ENCODE results near the gene APBA1. TPM values are rescaled to one million over a fixed set of nuclear protein-coding genes. Genes with fewer than 3 reads are reported as not detected.

The APBA1 gene
- total RNA-seq, 1 experiment from 2014 or later, result not detected

- Histone ChIP-seq H3K27ac (ENCODE audit: low read length) (no peak overlapping the region), H2AFZ (ENCODE audit: low read length) (no peak overlapping the region), H3K4me3 (ENCODE audit: low read length) (no peak overlapping the region), H3K27me3 (ENCODE audit: low read length) (no peaks in the 10 kb centered on the region), H4K20me1 (ENCODE audit: insufficient read depth, low read depth, low read length) (no peaks in the 10 kb centered on the region), H3K4me2 (ENCODE audit: low read depth, low read length, poor library complexity, severe bottlenecking) (no peak overlapping the region), H3K9ac (ENCODE audit: low read length) (no peak overlapping the region), H3K9me2 (replicated peaks; ENCODE audit: insufficient read depth, low read length) (no peaks in the 10 kb centered on the region), H3K4me1 (ENCODE audit: low read length) (no peaks in the 10 kb centered on the region), H3K36me3 (ENCODE audit: insufficient read depth, low read length) (no peaks in the 10 kb centered on the region), H3K9me3 (ENCODE audit: low read length) (no peaks in the 10 kb centered on the region), H3K79me2 (ENCODE audit: low read length) (no peaks in the 10 kb centered on the region)
- DNase-seq, result no peak
Observed at GRCh38 chr9:69564557-69564956, 107.6 kb downstream of the APBA1 start.

GRCh38 chr9:69559126-69559525 lies 113.0 kb downstream of the APBA1 start:
- Histone ChIP-seq H3K27me3 (ENCODE audit: low read length) (no peaks in the 10 kb centered on the region), H3K9me2 (replicated peaks; ENCODE audit: insufficient read depth, low read length) (no peaks in the 10 kb centered on the region), H3K36me3 (ENCODE audit: insufficient read depth, low read length) (no peaks in the 10 kb centered on the region), H3K4me3 (ENCODE audit: low read length) (no peak overlapping the region), H3K4me1 (ENCODE audit: low read length) (no peaks in the 10 kb centered on the region), H3K9ac (ENCODE audit: low read length) (no peak overlapping the region), H3K79me2 (ENCODE audit: low read length) (no peaks in the 10 kb centered on the region), H4K20me1 (ENCODE audit: insufficient read depth, low read depth, low read length) (no peaks in the 10 kb centered on the region), H3K4me2 (ENCODE audit: low read depth, low read length, poor library complexity, severe bottlenecking) (no peak overlapping the region), H3K9me3 (ENCODE audit: low read length) (no peaks in the 10 kb centered on the region), H2AFZ (ENCODE audit: low read length) (no peak overlapping the region), H3K27ac (ENCODE audit: low read length) (no peak overlapping the region)
- DNase-seq, result no peak

GRCh38 chr9:69556707-69557106 lies 115.5 kb downstream of the APBA1 start:
- H3K9me3 ChIP-seq (ENCODE audit: low read length), result no peaks in the 10 kb centered on the region
- H3K9me2 ChIP-seq (replicated peaks; ENCODE audit: insufficient read depth, low read length), result no peaks in the 10 kb centered on the region
- no peak for DNase-seq
- no peak overlapping the region for H2AFZ ChIP-seq (ENCODE audit: low read length)
- no peaks in the 10 kb centered on the region for H3K27me3 ChIP-seq (ENCODE audit: low read length)
- H3K79me2 ChIP-seq (ENCODE audit: low read length), result no peaks in the 10 kb centered on the region
- no peaks in the 10 kb centered on the region for H4K20me1 ChIP-seq (ENCODE audit: insufficient read depth, low read depth, low read length)
- H3K4me2 ChIP-seq (ENCODE audit: low read depth, low read length, poor library complexity, severe bottlenecking), result no peak overlapping the region
- no peaks in the 10 kb centered on the region for H3K36me3 ChIP-seq (ENCODE audit: insufficient read depth, low read length)
- H3K4me1 ChIP-seq (ENCODE audit: low read length), result no peaks in the 10 kb centered on the region
- H3K4me3 ChIP-seq (ENCODE audit: low read length), result no peak overlapping the region
- no peak overlapping the region for H3K9ac ChIP-seq (ENCODE audit: low read length)
- no peak overlapping the region for H3K27ac ChIP-seq (ENCODE audit: low read length)

- Histone ChIP-seq H4K20me1 (ENCODE audit: insufficient read depth, low read depth, low read length) (no peaks in the 10 kb centered on the region), H3K27ac (ENCODE audit: low read length) (no peak overlapping the region), H3K9me2 (replicated peaks; ENCODE audit: insufficient read depth, low read length) (no peaks in the 10 kb centered on the region), H3K79me2 (ENCODE audit: low read length) (no peaks in the 10 kb centered on the region), H3K27me3 (ENCODE audit: low read length) (no peaks in the 10 kb centered on the region), H3K9me3 (ENCODE audit: low read length) (no peaks in the 10 kb centered on the region), H3K4me3 (ENCODE audit: low read length) (no peak overlapping the region), H2AFZ (ENCODE audit: low read length) (no peak overlapping the region), H3K9ac (ENCODE audit: low read length) (no peak overlapping the region), H3K4me2 (ENCODE audit: low read depth, low read length, poor library complexity, severe bottlenecking) (no peak overlapping the region), H3K36me3 (ENCODE audit: insufficient read depth, low read length) (no peaks in the 10 kb centered on the region), H3K4me1 (ENCODE audit: low read length) (no peaks in the 10 kb centered on the region)
- DNase-seq, result no peak
Observed at GRCh38 chr9:69555802-69556201, 116.4 kb downstream of the APBA1 start.

- Histone ChIP-seq H3K36me3 (ENCODE audit: insufficient read depth, low read length) (no peaks in the 10 kb centered on the region), H3K9me3 (ENCODE audit: low read length) (no peaks in the 10 kb centered on the region), H3K79me2 (ENCODE audit: low read length) (no peaks in the 10 kb centered on the region), H3K9me2 (replicated peaks; ENCODE audit: insufficient read depth, low read length) (no peaks in the 10 kb centered on the region), H3K4me2 (ENCODE audit: low read depth, low read length, poor library complexity, severe bottlenecking) (no peak overlapping the region), H2AFZ (ENCODE audit: low read length) (no peak overlapping the region), H3K9ac (ENCODE audit: low read length) (no peak overlapping the region), H4K20me1 (ENCODE audit: insufficient read depth, low read depth, low read length) (no peaks in the 10 kb centered on the region), H3K27me3 (ENCODE audit: low read length) (no peaks in the 10 kb centered on the region), H3K27ac (ENCODE audit: low read length) (no peak overlapping the region), H3K4me3 (ENCODE audit: low read length) (no peak overlapping the region), H3K4me1 (ENCODE audit: low read length) (no peaks in the 10 kb centered on the region)
- DNase-seq, result no peak
Observed at GRCh38 chr9:69554945-69555344, 117.2 kb downstream of the APBA1 start.

GRCh38 chr9:69549310-69550202 lies 122.6 kb downstream of the APBA1 start:
- Histone ChIP-seq H3K4me3 (ENCODE audit: low read length) (no peak overlapping the region), H3K9ac (ENCODE audit: low read length) (no peak overlapping the region), H3K9me2 (replicated peaks; ENCODE audit: insufficient read depth, low read length) (no peaks in the 10 kb centered on the region), H2AFZ (ENCODE audit: low read length) (no peak overlapping the region), H3K9me3 (ENCODE audit: low read length) (no peaks in the 10 kb centered on the region), H3K4me1 (ENCODE audit: low read length) (no peaks in the 10 kb centered on the region), H3K4me2 (ENCODE audit: low read depth, low read length, poor library complexity, severe bottlenecking) (no peak overlapping the region), H3K79me2 (ENCODE audit: low read length) (no peaks in the 10 kb centered on the region), H3K27me3 (ENCODE audit: low read length) (no peaks in the 10 kb centered on the region), H3K27ac (ENCODE audit: low read length) (no peak overlapping the region), H3K36me3 (ENCODE audit: insufficient read depth, low read length) (no peaks in the 10 kb centered on the region), H4K20me1 (ENCODE audit: insufficient read depth, low read depth, low read length) (no peaks in the 10 kb centered on the region)
- peak; percentile 72 for DNase-seq

- no peak for DNase-seq
- no peaks in the 10 kb centered on the region for H4K20me1 ChIP-seq (ENCODE audit: insufficient read depth, low read depth, low read length)
- no peaks in the 10 kb centered on the region for H3K79me2 ChIP-seq (ENCODE audit: low read length)
- H2AFZ ChIP-seq (ENCODE audit: low read length), result no peak overlapping the region
- H3K27me3 ChIP-seq (ENCODE audit: low read length), result no peaks in the 10 kb centered on the region
- H3K36me3 ChIP-seq (ENCODE audit: insufficient read depth, low read length), result no peaks in the 10 kb centered on the region
- no peak overlapping the region for H3K4me3 ChIP-seq (ENCODE audit: low read length)
- no peaks in the 10 kb centered on the region for H3K9me2 ChIP-seq (replicated peaks; ENCODE audit: insufficient read depth, low read length)
- H3K4me1 ChIP-seq (ENCODE audit: low read length), result no peaks in the 10 kb centered on the region
- H3K4me2 ChIP-seq (ENCODE audit: low read depth, low read length, poor library complexity, severe bottlenecking), result no peak overlapping the region
- no peaks in the 10 kb centered on the region for H3K9me3 ChIP-seq (ENCODE audit: low read length)
- H3K27ac ChIP-seq (ENCODE audit: low read length), result no peak overlapping the region
- H3K9ac ChIP-seq (ENCODE audit: low read length), result no peak overlapping the region
Observed at GRCh38 chr9:69548681-69549080, 123.5 kb downstream of the APBA1 start.

GRCh38 chr9:69546265-69546664 lies 125.9 kb downstream of the APBA1 start:
- no peaks in the 10 kb centered on the region for H3K27me3 ChIP-seq (ENCODE audit: low read length)
- H3K9ac ChIP-seq (ENCODE audit: low read length), result no peak overlapping the region
- no peak overlapping the region for H3K27ac ChIP-seq (ENCODE audit: low read length)
- no peaks in the 10 kb centered on the region for H3K9me2 ChIP-seq (replicated peaks; ENCODE audit: insufficient read depth, low read length)
- no peak overlapping the region for H3K4me2 ChIP-seq (ENCODE audit: low read depth, low read length, poor library complexity, severe bottlenecking)
- H2AFZ ChIP-seq (ENCODE audit: low read length), result no peak overlapping the region
- no peak overlapping the region for H3K4me3 ChIP-seq (ENCODE audit: low read length)
- H3K36me3 ChIP-seq (ENCODE audit: insufficient read depth, low read length), result no peaks in the 10 kb centered on the region
- no peaks in the 10 kb centered on the region for H4K20me1 ChIP-seq (ENCODE audit: insufficient read depth, low read depth, low read length)
- H3K79me2 ChIP-seq (ENCODE audit: low read length), result no peaks in the 10 kb centered on the region
- no peaks in the 10 kb centered on the region for H3K4me1 ChIP-seq (ENCODE audit: low read length)
- DNase-seq, result no peak
- H3K9me3 ChIP-seq (ENCODE audit: low read length), result no peaks in the 10 kb centered on the region

Data from Karpas-422 (cell line).